ENCODE data around the gene PRAMEF11.
"Not testable (repeated sequence)": the region's sequence is repeated elsewhere in the genome, so short reads cannot be mapped to it uniquely, and the experiment has no call there.

PRAMEF11 gene

DNA sequence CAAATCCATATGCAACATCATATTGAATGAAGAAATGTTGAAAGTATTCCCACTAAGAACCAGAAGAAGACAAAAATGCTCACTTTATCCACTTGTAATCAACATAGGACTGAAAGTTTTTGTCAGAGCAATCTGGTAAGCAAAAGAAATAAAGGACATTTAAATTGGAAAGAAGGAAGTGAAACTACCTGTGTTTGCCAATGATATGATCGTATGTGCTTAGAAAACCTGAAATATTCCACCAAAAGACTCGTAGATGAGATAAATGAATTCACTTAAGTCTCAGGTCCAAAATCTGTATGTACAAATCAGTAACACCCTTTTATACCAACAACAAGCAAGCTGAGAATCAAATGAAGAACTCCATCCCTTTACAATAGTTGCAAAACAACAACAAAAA is 31.5 kb downstream of the PRAMEF11 start:
- H3K4me3 ChIP-seq (ENCODE audit: low read depth, low read length) = no peak overlapping the region
- TF ChIP-seq, protein P1, sequence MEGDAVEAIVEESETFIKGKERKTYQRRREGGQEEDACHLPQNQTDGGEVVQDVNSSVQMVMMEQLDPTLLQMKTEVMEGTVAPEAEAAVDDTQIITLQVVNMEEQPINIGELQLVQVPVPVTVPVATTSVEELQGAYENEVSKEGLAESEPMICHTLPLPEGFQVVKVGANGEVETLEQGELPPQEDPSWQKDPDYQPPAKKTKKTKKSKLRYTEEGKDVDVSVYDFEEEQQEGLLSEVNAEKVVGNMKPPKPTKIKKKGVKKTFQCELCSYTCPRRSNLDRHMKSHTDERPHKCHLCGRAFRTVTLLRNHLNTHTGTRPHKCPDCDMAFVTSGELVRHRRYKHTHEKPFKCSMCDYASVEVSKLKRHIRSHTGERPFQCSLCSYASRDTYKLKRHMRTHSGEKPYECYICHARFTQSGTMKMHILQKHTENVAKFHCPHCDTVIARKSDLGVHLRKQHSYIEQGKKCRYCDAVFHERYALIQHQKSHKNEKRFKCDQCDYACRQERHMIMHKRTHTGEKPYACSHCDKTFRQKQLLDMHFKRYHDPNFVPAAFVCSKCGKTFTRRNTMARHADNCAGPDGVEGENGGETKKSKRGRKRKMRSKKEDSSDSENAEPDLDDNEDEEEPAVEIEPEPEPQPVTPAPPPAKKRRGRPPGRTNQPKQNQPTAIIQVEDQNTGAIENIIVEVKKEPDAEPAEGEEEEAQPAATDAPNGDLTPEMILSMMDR (IDR thresholded peaks at IDR 0.05; ENCODE audit: low read depth, low read length) = no peak

DNA sequence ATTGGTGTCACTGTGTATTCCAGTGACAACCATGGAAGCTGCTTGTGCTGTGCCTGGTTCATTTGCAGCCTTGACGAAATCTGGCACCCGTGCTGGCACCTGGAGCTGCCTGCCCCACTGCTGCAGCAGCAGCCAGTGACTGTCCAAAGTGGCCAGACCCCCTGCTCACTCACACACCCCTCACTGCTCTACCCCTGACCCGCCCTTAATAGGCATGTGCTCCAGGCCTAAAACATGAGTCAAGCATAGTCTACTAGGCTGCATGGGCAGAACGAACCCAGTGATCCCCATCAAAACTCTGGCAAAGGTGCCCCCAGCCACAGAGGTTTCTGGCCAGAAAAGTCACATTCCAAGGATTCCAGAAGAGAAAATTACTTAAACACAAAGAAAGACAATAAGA is 32.3 kb downstream of the PRAMEF11 start:
- TF ChIP-seq, protein P1 (IDR thresholded peaks at IDR 0.05; ENCODE audit: low read depth, low read length) = no peak
- no peak overlapping the region for H3K4me3 ChIP-seq (ENCODE audit: low read depth, low read length)

DNA sequence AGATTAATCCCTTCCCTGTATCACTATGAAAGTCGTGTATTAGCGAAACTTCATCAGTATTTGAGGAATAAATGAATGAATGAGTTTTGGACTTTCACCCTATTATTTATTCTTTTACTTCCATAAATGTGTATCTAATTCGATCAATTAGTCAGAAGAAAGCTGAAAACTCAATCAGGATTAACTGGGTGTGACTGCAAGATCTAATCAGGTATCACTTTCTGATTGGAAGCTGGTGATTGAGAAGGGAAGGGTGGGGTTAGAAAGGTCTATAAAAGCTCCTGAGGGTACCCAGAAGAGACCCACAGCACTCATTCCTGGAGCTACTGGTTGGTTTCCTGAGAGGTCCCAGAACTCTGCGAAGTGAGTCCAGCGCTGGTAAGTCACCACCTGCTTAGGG is 40.1 kb downstream of the PRAMEF11 start, which contains the start of gene PRAMEF1:
TSS of gene PRAMEF1 (plus strand) at position 301 of the 400 bp plus-strand sequence. CDS start 1,831 bp downstream, outside the sequence.
- not testable (repeated sequence) for H3K4me3 ChIP-seq (ENCODE audit: low read depth, low read length)

GRCh38 chr1:12784729-12785128 is 46.5 kb downstream of the PRAMEF11 start:
- not testable (repeated sequence) for H3K4me3 ChIP-seq (ENCODE audit: low read depth, low read length)

DNA sequence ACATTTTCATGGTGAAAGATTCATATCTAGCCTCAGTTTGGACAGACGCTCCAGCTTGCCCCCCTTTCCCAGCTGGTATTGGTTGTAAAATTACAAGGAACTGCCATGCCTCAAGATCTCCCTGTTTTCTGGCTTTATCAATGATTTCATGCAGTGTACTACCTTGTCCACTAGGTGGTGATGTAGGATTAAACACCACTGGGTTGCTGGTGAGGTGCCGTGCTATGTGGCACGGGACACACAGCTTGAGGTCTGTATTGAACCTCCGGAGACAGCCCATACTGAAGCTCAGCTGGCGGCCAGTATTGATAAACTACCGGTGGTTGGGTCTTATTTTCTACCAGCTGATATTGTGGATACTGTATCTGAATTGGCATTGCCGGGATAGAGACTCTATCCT is 47.4 kb downstream of the PRAMEF11 start:
- not testable (repeated sequence) for H3K4me3 ChIP-seq (ENCODE audit: low read depth, low read length)

DNA sequence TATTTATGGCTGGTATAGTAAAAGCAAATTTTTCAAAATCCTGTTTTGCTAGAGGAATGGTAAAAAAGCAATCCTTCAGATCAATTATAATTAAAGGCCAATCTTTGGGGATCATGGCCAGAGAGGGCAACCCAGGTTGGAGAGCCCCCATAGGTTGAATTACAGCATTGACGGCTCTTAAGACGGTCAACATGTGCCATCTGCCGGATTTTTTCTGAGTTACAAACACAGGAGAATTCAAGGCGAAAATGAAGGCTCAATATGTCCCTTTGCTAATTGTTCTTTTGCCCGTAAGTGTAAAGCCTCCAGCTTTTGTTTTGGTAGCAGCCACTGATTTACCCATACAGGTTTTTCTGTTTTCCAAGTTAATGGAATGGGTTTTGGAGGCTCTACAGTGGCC is 49.7 kb downstream of the PRAMEF11 start:
- not testable (repeated sequence) for H3K4me3 ChIP-seq (ENCODE audit: low read depth, low read length)

GRCh38 chr1:12778907-12779306 is 52.3 kb downstream of the PRAMEF11 start:
- TF ChIP-seq, protein P1 (IDR thresholded peaks at IDR 0.05; ENCODE audit: low read depth, low read length) = no peak
- no peak overlapping the region for H3K4me3 ChIP-seq (ENCODE audit: low read depth, low read length)

GRCh38 chr1:12778061-12778460 is 53.1 kb downstream of the PRAMEF11 start:
- TF ChIP-seq, protein P1 (IDR thresholded peaks at IDR 0.05; ENCODE audit: low read depth, low read length) = no peak
- H3K4me3 ChIP-seq (ENCODE audit: low read depth, low read length) = no peak overlapping the region

DNA sequence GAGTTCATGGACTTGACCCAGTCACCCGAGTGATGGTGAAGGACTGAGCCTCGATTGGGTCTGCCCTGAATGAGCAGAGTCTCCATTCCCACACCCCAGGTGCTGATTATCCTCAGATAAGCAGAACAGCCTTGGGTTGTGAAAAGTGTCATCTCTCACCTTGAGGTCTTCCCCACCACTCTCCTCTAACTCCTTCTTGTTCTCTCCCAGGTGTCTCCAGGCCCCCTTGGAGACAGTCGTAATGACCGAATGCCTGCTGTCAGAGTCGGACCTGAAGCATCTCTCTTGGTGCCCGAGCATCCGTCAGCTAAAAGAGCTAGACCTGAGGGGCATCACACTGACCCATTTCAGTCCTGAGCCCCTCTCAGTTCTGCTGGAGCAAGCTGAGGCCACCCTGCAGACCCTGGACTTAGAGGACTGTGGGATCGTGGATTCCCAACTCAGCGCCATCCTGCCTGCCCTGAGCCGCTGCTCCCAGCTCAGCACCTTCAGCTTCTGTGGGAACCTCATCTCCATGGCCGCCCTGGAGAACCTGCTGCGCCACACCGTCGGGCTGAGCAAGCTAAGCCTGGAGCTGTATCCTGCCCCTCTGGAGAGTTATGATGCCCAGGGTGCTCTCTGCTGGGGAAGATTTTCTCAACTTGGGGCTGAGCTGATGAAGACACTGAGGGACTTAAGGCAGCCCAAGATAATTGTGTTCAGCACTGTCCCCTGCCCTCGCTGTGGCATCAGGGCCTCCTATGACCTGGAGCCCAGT is 54.2 kb downstream of the PRAMEF11 start:
- TF ChIP-seq, protein P1 (IDR thresholded peaks at IDR 0.05; ENCODE audit: low read depth, low read length) = no peak
- H3K4me3 ChIP-seq (ENCODE audit: low read depth, low read length) = no peak overlapping the region

Measured in WI38 (cell line).